Activated CD8-positive, alpha-beta T cell treated with anti-CD3 and anti-CD28 coated beads for 36 hours (primary cell): ENCODE measurements around the gene CPN2. TPM values are rescaled to one million over a fixed set of nuclear protein-coding genes. Genes with fewer than 3 reads are reported as not detected.

Source experiments
- ATAC-seq: fragments of 200-7000 bp; cut with Tn5 transposase; one replicate; pipeline ENCODE4 v1.10.0; 2021; ENCODE audit warnings: mild to moderate bottlenecking, moderate library complexity
- CTCF ChIA-PET: fragments of 350-600 bp; sonication (Branson Sonifier 250); formaldehyde crosslinking; loops from one replicate; lab custom pipeline; 2021; ENCODE audit warnings: antibody characterized with exemption; lab: Charles Lee
- POLR2A ChIA-PET: fragments of 350-600 bp; sonication (Branson Sonifier 250); formaldehyde crosslinking; loops from one replicate; lab custom pipeline; 2021; ENCODE audit warnings: antibody characterized with exemption; lab: Charles Lee
- DNase-seq: peaks from one replicate; pipeline ENCODE4 v3.0.0-alpha.2; 2020
- H3K27ac Mint-ChIP-seq: one replicate; pipeline ENCODE4 v1.8.0; 2021; ENCODE audit warnings: mild to moderate bottlenecking, mixed read lengths
- H3K27me3 Mint-ChIP-seq: one replicate; pipeline ENCODE4 v1.8.0; 2021; ENCODE audit warnings: mixed read lengths
- H3K36me3 Mint-ChIP-seq: one replicate; pipeline ENCODE4 v1.8.0; 2021; ENCODE audit warnings: low read depth, mixed read lengths
- H3K4me1 Mint-ChIP-seq: one replicate; pipeline ENCODE4 v1.8.0; 2021; ENCODE audit warnings: low read depth, mixed read lengths
- H3K4me3 Mint-ChIP-seq: one replicate; pipeline ENCODE4 v1.8.0; 2021; ENCODE audit warnings: mild to moderate bottlenecking, moderate library complexity, mixed read lengths
- H3K9me3 Mint-ChIP-seq: one replicate; pipeline ENCODE4 v1.8.0; 2021; ENCODE audit warnings: mixed read lengths
- CTCF ChIP-seq: fragments of 200-600 bp; IDR thresholded peaks from one replicate; pipeline ENCODE4 v1.8.0; 2022; ENCODE audit warnings: antibody characterized with exemption, mild to moderate bottlenecking
- intact Hi-C: fragments of 100-400 bp; cut with micrococcal nuclease; formaldehyde crosslinking; loops from one replicate; pipeline ENCODE4 v1.10.0; 2022
- total RNA-seq, 2 experiments: library from RNA; stranded (reverse); gene quantifications; one replicate each; pipeline ENCODE4 v1.2.3, GENCODE V29; 2021

CPN2 gene
- total RNA-seq, 2 experiments from 2014 or later, result not detected

GRCh38 chr3:194379231-194379630, 28.1 kb upstream of the CPN2 start:
- Mint-ChIP-seq H3K4me3 (no peak overlapping the region), H3K9me3 (no peaks in the 10 kb centered on the region), H3K36me3 (no peaks in the 10 kb centered on the region), H3K27ac (no peak overlapping the region), H3K27me3 (peaks cover 5% of the 10 kb centered on the region), H3K4me1 (no peaks in the 10 kb centered on the region)
- CTCF ChIA-PET, result interaction anchor here (1.2 to 1.3 kb wide), 2 partner anchors 18 to 24 kb away, joined by 3 to 4 read pairs; no protein-coding TSS in a partner anchor
- no peak for TF ChIP-seq CTCF
- ATAC-seq, result no peak
- no peak for DNase-seq
- intact Hi-C loops, result no loop called here
- POLR2A ChIA-PET, result interaction anchor here (1.1 kb wide), 1 partner anchor 12 kb away, joined by 3 read pairs; no protein-coding TSS in a partner anchor

GRCh38 chr3:194377708-194378107, 26.6 kb upstream of the CPN2 start:
- no peak overlapping the region for H3K4me3 Mint-ChIP-seq
- intact Hi-C loops, result no loop called here

GRCh38 chr3:194376241-194376560, 25.1 kb upstream of the CPN2 start:
- POLR2A ChIA-PET, result interaction anchor here (0.6 kb wide), 1 partner anchor 66 kb away, joined by 3 read pairs; no protein-coding TSS in a partner anchor
- intact Hi-C loops, result no loop called here
- DNase-seq, result no peak
- Mint-ChIP-seq H3K9me3 (no peaks in the 10 kb centered on the region), H3K4me3 (no peak overlapping the region), H3K36me3 (no peaks in the 10 kb centered on the region), H3K27ac (no peak overlapping the region), H3K27me3 (peaks cover 4% of the 10 kb centered on the region), H3K4me1 (no peaks in the 10 kb centered on the region)
- CTCF ChIA-PET, result no interaction called here
- TF ChIP-seq CTCF, result no peak
- no peak for ATAC-seq

More at GRCh38 chr3:194377708-194378107, 26.6 kb upstream of the CPN2 start:
- no peaks in the 10 kb centered on the region for H3K9me3 Mint-ChIP-seq
- ChIA-PET POLR2A (interaction anchor here (0.6 to 0.7 kb wide), 2 partner anchors 39 to 421 kb away, joined by 3 read pairs; no protein-coding TSS in a partner anchor), CTCF (interaction anchor here (0.7 to 1.2 kb wide), 3 partner anchors 10 to 34 kb away, joined by 3 to 4 read pairs (median 4); no protein-coding TSS in a partner anchor)
- H3K27me3 Mint-ChIP-seq, result peaks cover 5% of the 10 kb centered on the region
- DNase-seq (no peak), ATAC-seq (no peak)
- no peaks in the 10 kb centered on the region for H3K4me1 Mint-ChIP-seq
- no peak for TF ChIP-seq CTCF
- H3K27ac Mint-ChIP-seq, result no peak overlapping the region
- H3K36me3 Mint-ChIP-seq, result no peaks in the 10 kb centered on the region

GRCh38 chr3:194375473-194376240, 24.5 kb upstream of the CPN2 start:
- TF ChIP-seq CTCF, result no peak
- CTCF ChIA-PET, result interaction anchor here (1.1 kb wide), 1 partner anchor 28 kb away, joined by 4 read pairs; no protein-coding TSS in a partner anchor
- POLR2A ChIA-PET, result interaction anchor here (0.6 kb wide), 1 partner anchor 65 kb away, joined by 3 read pairs; no protein-coding TSS in a partner anchor
- intact Hi-C loops, result no loop called here
- no peak overlapping the region for H3K27ac Mint-ChIP-seq
- ATAC-seq (no peak), DNase-seq (no peak)
- H3K9me3 Mint-ChIP-seq, result no peaks in the 10 kb centered on the region
- H3K4me1 Mint-ChIP-seq, result no peaks in the 10 kb centered on the region
- H3K4me3 Mint-ChIP-seq, result no peak overlapping the region
- peaks cover 4% of the 10 kb centered on the region for H3K27me3 Mint-ChIP-seq
- no peaks in the 10 kb centered on the region for H3K36me3 Mint-ChIP-seq

GRCh38 chr3:194374935-194375334, 23.8 kb upstream of the CPN2 start:
- Mint-ChIP-seq H3K9me3 (no peaks in the 10 kb centered on the region), H3K36me3 (no peaks in the 10 kb centered on the region), H3K27me3 (peaks cover 4% of the 10 kb centered on the region), H3K4me1 (no peaks in the 10 kb centered on the region), H3K27ac (no peak overlapping the region), H3K4me3 (no peak overlapping the region)
- DNase-seq (no peak), ATAC-seq (no peak)
- no peak for TF ChIP-seq CTCF
- ChIA-PET CTCF (interaction anchor here (0.9 to 1.1 kb wide), 2 partner anchors 17 to 29 kb away, joined by 3 to 4 read pairs; no protein-coding TSS in a partner anchor), POLR2A (no interaction called here)
- intact Hi-C loops, result no loop called here
